ENCODE measurements around the gene OTOGL.
"Not testable (repeated sequence)": the region's sequence is repeated elsewhere in the genome, so short reads cannot be mapped to it uniquely, and the experiment has no call there.

The OTOGL gene

GRCh38 chr12:80184926-80185325, 85.6 kb downstream of the OTOGL start:
- DNase-seq (ENCODE audit: extremely low read depth in 1 of 2, low read depth in 1 of 2), result no peak

GRCh38 chr12:80186727-80187217, 87.4 kb downstream of the OTOGL start:
- no peak for DNase-seq (ENCODE audit: extremely low read depth in 1 of 2, low read depth in 1 of 2)

DNA sequence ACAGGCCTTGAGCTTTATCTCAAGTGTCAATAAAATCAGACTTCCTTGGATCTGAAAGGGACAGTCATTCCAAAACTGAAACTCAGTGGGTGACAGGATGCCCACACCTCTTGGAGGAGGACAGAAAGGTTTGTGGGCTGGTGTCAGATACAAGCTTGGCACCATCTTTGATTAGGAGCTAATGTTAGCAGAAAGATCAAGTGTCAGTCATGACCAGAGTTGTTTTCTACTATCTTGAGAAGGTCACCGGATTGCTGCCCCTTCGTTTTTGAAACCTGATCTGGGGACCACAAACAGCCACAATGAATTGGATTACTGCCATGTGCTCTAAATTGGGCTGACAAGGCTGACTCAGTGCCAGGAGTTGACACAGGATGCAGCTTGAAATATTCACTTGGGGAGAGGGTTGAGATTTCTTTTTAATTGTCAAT, 88.3 kb downstream of the OTOGL start:
- DNase-seq (ENCODE audit: extremely low read depth in 1 of 2, low read depth in 1 of 2), result no peak

GRCh38 chr12:80188576-80188975, 89.2 kb downstream of the OTOGL start:
- no peak for DNase-seq (ENCODE audit: extremely low read depth in 1 of 2, low read depth in 1 of 2)

DNA sequence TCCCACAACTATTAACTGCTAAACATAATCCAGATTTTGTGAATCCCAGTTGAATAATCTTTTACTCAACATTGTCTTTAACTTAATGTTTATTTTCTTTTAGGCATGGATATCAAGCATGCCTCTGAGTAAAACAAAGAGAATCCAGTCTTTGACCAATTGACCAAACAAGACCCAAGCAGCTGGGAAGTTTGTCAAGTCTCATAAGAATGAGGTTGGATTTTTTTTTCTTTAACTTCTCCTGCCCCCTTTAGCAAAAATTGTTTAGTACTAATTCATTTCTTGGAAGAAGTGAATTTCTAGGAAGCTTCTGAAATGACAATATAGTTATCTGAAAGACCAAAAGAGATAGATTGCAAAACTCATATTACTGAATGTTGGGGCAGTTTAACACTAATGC, 89.9 kb downstream of the OTOGL start:
- no peak for DNase-seq (ENCODE audit: extremely low read depth in 1 of 2, low read depth in 1 of 2)

DNA sequence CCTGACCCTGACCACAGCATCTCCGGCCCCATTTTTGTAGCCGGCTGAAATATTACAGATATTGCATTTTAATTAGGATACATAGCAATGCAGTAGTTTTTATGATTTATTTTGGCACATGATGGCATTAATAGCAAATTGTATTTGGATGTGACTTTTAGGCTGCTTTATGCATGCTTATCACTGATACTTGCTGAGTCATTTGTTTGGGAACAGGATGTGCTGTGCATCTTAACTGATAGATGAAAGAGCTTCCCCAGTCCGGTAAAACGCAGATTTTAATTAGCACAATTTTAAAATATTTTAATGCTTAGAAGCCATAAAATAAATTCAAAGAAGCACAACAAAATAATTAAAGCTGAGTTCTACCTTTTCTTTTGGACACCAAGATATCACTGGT, 90.7 kb downstream of the OTOGL start:
- DNase-seq (ENCODE audit: extremely low read depth in 1 of 2, low read depth in 1 of 2), result no peak

DNA sequence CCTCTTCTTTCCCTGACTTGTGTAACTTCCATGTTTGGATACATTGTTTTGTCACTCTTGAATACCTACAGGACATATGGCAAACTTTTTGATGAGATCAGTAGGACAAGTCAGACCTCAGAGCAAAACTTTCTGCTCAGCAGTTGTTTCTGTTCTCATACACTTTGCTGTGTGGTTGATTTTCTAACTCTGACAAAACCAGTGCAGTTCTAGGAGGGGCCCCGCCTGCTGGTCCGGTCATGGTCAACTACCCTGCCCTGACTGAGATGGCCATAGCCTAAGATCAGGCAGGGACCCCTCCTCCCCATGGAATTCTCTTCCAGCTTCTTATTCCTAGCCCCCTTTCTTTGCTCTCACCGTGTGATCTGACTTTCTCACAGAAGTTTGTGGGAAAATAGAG, 92.8 kb downstream of the OTOGL start:
- no peak for DNase-seq (ENCODE audit: extremely low read depth in 1 of 2, low read depth in 1 of 2)

- no peak for DNase-seq (ENCODE audit: extremely low read depth in 1 of 2, low read depth in 1 of 2)
Measured at GRCh38 chr12:80193865-80194264, 94.5 kb downstream of the OTOGL start.

- no peak for DNase-seq (ENCODE audit: extremely low read depth in 1 of 2, low read depth in 1 of 2)
Measured at GRCh38 chr12:80195074-80195726, 95.9 kb downstream of the OTOGL start.

DNA sequence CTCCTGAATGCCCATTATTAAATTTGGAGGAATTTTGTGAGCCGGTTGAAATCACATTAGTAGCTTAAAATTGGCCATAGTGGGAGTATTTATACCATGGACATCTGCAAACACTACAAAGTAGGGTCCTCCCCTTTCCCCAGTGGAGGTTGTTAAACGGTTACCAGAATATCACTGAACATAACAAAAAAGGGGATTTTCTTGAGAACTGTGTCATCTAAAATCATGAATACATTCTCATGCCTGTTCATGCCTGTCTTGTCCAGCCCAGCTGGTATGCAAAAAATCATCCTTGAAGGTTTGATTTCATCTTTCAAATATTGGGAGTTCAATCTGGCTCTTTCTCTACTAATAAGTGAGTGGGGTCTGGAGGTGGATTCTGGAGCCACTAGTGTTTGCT, 96.4 kb downstream of the OTOGL start:
- no peak for DNase-seq (ENCODE audit: extremely low read depth in 1 of 2, low read depth in 1 of 2)

GRCh38 chr12:80196419-80196818, 97.1 kb downstream of the OTOGL start:
- no peak for DNase-seq (ENCODE audit: extremely low read depth in 1 of 2, low read depth in 1 of 2)

DNA sequence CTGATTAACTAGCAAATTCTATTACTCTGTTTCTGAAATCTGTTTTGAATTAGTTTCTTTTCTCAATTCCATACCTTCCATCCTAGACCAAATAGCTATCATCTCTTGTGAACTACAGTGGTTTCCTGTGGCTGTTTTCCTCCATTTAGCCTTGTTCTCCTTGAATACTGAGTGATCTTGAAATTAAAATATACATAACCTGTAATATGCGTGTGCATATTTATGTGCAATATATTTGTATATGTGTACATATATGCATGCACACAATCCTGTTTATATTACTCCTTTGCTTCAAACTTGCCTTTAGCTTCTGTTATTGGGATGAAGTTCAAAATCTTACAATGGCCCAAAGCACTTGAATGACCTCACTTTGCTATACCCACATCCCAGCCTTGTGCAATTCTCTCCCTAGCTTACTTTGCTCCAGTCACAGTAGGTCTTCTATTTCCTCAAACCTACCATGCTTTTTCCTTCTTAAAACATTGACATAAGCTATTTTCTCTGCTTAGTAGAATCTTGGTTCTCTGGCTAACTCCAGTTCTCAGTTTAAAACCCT, 99.5 kb downstream of the OTOGL start:
- DNase-seq (ENCODE audit: extremely low read depth in 1 of 2, low read depth in 1 of 2), result no peak

DNA sequence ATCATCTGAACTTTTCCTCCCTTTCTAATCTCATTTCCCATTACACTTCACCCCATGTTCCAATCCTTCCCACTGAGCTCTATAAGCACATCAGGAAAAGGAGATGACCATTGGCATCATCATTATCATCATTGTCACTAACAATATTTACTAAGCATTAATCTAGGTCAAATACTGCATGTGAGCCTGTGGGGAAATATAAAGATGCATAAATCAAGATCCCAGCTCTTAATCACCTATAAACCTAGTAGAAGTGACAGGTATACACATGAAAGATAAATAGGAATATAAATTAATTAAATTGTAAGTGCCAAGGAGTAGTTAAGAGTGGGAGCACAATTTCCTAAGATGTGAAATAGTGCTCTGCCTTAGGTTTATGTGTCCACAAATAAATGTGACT, 100.6 kb downstream of the OTOGL start:
- DNase-seq (ENCODE audit: extremely low read depth in 1 of 2, low read depth in 1 of 2), result no peak

DNA sequence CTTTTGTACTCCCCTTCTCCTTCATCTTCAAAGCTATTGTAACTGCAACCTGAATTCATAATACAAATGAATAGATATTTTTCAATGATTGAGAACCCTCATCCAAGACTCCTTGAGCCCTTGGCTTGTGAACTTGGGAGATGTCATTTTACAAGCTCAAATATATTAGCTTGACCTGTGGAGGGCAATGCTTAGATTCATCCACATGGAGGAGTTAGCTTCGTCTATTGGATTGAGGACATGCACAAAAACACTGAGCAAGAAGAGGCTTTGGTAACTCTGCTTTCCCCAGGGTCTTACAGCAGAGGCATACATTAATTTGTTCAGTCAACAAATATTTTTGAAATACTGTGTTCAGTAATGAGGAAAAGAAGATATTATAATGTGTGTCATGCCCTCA, 101.1 kb downstream of the OTOGL start:
- no peak for DNase-seq (ENCODE audit: extremely low read depth in 1 of 2, low read depth in 1 of 2)

DNA sequence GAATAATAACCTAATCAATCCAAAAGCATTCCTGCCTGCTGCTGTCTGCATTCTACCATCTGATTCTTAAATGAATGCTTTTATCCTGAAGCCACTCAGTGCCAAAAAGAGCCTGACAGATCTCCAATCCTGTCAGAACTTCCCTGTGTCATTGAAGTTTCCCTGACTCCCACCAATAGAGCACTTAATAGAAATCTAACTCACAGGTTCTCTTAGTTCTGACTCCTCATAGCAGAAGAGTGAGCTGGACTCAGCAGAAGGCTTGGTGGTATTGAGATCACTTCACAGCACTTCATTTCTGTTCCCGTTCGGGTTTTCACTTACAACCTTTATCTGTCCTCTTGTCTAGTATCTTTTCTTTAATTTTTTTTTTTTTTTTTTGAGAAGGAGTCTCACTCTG, 102.6 kb downstream of the OTOGL start:
- no peak for DNase-seq (ENCODE audit: extremely low read depth in 1 of 2, low read depth in 1 of 2)

DNA sequence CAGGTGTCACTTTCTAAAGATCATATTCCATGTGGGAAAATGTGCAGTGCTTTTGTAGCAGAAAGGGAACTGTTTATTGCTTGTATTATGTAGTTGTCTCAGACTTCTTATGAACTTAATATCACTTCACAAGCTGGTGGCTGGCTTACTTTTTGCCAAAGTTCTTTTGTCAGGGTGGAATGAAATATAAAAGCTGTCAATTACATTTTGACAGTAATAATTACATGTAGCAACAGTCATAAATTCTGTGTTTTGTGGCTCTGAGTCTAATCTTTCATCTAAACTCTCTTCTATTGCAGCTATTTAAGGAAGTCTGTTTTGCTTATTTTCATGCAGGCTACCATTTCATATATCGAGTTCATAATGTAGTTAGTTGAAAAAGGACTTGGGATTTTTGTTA, 106.6 kb downstream of the OTOGL start:
- no peak for DNase-seq (ENCODE audit: extremely low read depth in 1 of 2, low read depth in 1 of 2)

GRCh38 chr12:80208071-80208470, 108.7 kb downstream of the OTOGL start:
- DNase-seq (ENCODE audit: extremely low read depth in 1 of 2, low read depth in 1 of 2), result no peak

DNA sequence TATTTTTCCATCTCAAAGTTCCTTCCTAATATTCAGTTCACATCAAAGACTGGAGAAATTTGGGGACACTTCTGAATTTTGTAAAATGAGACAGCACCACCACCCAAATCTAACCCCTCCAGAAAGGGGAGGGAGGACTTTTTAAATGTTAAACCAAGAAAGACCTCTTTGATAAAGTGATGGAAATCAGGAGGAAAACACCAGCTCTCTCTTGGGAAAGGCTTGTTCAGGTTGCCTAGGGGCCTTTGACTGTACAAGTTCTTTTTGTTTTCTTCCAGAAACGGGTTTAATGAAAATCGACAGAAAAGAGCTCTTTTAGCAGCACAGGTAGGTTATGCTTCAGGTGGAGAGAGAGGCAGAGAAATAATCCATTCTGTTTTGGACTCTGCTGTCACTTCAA, 112.3 kb downstream of the OTOGL start:
- no peak for DNase-seq (ENCODE audit: extremely low read depth in 1 of 2, low read depth in 1 of 2)

GRCh38 chr12:80212938-80213645, 113.8 kb downstream of the OTOGL start:
- no peak for DNase-seq (ENCODE audit: extremely low read depth in 1 of 2, low read depth in 1 of 2)

GRCh38 chr12:80213871-80214270, 114.5 kb downstream of the OTOGL start:
- no peak for DNase-seq (ENCODE audit: extremely low read depth in 1 of 2, low read depth in 1 of 2)

GRCh38 chr12:80217011-80217535, 117.7 kb downstream of the OTOGL start:
- no peak for DNase-seq (ENCODE audit: extremely low read depth in 1 of 2, low read depth in 1 of 2)

DNA sequence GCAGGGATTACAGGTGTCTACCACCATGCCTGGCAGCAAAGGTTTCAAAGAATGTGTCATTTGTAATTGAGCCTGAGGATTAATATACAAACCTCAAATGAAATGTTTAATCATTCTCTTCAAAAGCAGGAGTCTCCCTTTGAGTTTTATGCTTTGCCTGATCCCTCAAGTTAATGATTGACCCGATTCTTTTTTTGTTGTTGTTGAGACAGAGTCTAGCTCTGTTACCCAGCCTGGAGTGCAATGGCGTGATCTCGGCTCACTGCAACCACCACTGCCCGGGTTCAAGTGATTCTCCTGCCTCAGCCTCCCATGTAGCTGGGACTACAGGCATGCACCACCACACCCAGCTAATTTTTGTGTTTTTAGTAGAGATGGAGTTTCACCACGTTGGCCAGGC, 119.6 kb downstream of the OTOGL start:
- not testable (repeated sequence) for DNase-seq (ENCODE audit: extremely low read depth in 1 of 2, low read depth in 1 of 2)
